ENCODE data around the gene ATP11A. TPM values are rescaled to one million over a fixed set of nuclear protein-coding genes. Genes with fewer than 3 reads are reported as not detected.
A peak's percentile ranks its signal among the peaks of the same experiment; 100 is the strongest.

The ATP11A gene
- total RNA-seq, 1 donor from 2014 or later, result 191 TPM

- DNase-seq (ENCODE audit: low spot score), result no peak
Observed at GRCh38 chr13:112928020-112928971, 238.5 kb downstream of the ATP11A start.

DNA sequence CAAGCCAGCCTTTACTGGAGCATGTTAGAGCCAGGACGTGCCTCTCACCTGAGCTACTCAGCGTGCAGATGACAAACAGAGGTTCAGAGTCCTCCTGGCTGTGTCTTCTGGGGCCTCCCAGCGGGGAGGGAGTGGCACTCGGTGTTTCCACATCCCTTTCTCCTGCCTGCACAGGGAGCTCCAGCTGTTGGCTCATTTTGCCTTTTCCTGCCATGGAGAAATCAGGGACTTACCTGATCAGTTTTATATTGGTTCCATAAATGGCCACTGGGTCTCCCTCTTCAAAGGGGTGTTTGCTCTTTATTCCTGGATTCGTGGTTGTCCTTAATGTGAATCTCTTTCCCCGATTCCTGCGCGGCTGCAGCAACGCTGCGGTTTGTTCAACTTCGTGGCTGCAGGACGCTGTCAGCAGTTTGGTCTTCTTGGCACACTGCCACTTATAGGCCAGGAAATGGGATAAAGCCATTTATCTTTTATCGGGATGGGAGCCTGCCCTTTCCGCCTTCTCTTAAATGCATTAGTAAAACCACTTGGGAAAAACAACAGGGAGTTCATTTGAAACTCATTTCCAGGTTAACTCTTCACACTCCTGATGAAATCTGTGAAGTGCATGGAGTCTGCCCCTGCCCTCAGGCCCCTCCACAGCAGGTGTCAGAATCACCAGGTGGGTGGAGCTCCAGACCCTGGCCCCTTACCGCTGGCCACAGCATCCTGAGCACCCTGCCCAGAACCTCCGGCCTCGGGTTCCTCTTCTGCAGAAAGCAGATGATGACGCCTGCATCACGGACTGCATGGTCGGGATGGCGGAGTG, 239.3 kb downstream of the ATP11A start:
- peak; percentile 87 for DNase-seq (ENCODE audit: low spot score)

DNA sequence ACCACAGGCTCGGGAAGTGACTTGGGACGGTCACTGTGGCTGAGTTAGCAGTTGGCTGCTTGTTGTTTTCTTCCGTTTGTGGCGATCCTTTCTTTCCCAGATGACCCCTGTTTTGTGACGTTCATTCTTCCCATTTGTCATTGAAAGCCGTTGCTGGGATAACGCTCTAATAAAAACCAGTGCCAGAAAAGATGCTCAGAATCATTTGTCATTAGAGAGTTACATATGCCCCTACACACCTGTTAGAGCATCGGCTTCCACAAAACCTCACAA, 239.9 kb downstream of the ATP11A start:
- DNase-seq (ENCODE audit: low spot score), result no peak

- no peak for DNase-seq (ENCODE audit: low spot score)
Observed at GRCh38 chr13:112930192-112930591, 240.4 kb downstream of the ATP11A start.

- peak; percentile 78 for DNase-seq (ENCODE audit: low spot score)
Observed at GRCh38 chr13:112931028-112931934, 241.4 kb downstream of the ATP11A start.

GRCh38 chr13:112932971-112933370, 243.1 kb downstream of the ATP11A start:
- DNase-seq (ENCODE audit: low spot score), result no peak

- DNase-seq (ENCODE audit: low spot score), result no peak
Observed at GRCh38 chr13:112933649-112934048, 243.8 kb downstream of the ATP11A start.

DNA sequence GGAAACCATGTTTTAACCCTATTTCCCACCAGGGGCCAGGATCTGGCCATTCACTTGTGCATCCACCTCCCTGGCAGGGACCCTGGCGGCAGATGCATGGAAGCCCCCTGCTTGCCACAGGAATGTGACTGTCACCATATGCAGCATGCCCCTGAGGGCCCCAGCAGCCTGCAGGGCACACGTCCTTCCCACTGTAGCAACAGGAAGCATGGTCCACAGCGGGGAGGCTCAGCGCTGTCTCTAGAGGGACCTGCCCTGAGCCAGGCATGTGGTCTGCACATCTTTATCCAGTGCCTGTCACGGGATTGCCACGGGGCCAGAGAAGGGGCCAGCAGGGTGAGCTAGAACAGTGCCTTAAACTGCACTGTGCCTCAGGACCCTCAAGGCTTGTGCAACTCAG, 244.2 kb downstream of the ATP11A start:
- no peak for DNase-seq (ENCODE audit: low spot score)

Other genes with a start within 250 kb of the ATP11A start
- 27.2 TPM for gene TUBGCP3, start 101.9 kb upstream of the ATP11A start, total RNA-seq